ENCODE measurements around the gene GOT2. TPM values are rescaled to one million over a fixed set of nuclear protein-coding genes. Genes with fewer than 3 reads are reported as not detected.
"Not testable (repeated sequence)": the region's sequence is repeated elsewhere in the genome, so short reads cannot be mapped to it uniquely, and the experiment has no call there.

The GOT2 gene
- total RNA-seq, 3 donors from 2014 or later = 15.4 to 56.2 (median 45.2) TPM

- Histone ChIP-seq H3K4me3 (no peak overlapping the region), H3K36me3 (no peaks in the 10 kb centered on the region), H3K27me3 (no peaks in the 10 kb centered on the region), H3K9me3 (no peaks in the 10 kb centered on the region), H3K27ac (no peak overlapping the region), H3K4me1 (no peaks in the 10 kb centered on the region)
- no peak for DNase-seq (ENCODE audit: low spot score in 2 of 2)
- intact Hi-C loops (cut with DNase I; ENCODE audit: low total_unique reads) = no loop called here
- TF ChIP-seq POLR2A (IDR thresholded peaks at IDR 0.05) (no peak), CTCF (IDR thresholded peaks at IDR 0.05) (no peak), POLR2AphosphoS5 (IDR thresholded peaks at IDR 0.05) (no peak)
Measured at GRCh38 chr16:58741166-58741565, 7.0 kb upstream of the GOT2 start.

- TF ChIP-seq POLR2A (IDR thresholded peaks at IDR 0.05) (no peak), POLR2AphosphoS5 (IDR thresholded peaks at IDR 0.05) (no peak), CTCF (IDR thresholded peaks at IDR 0.05) (no peak)
- no peak overlapping the region for H3K4me3 ChIP-seq
- H3K27me3 ChIP-seq = no peaks in the 10 kb centered on the region
- intact Hi-C loops (cut with DNase I; ENCODE audit: low total_unique reads) = loop anchor here (5.0 kb wide), 1 partner anchor 519 kb away; no protein-coding TSS in a partner anchor
- no peak overlapping the region for H3K27ac ChIP-seq
- DNase-seq (ENCODE audit: low spot score in 2 of 2) = no peak
- no peaks in the 10 kb centered on the region for H3K9me3 ChIP-seq
- no peaks in the 10 kb centered on the region for H3K4me1 ChIP-seq
- H3K36me3 ChIP-seq = no peaks in the 10 kb centered on the region
Measured at GRCh38 chr16:58738672-58739296, 4.7 kb upstream of the GOT2 start.

- not testable (repeated sequence) for H3K27ac ChIP-seq; H3K4me1 ChIP-seq; H3K9me3 ChIP-seq; H3K27me3 ChIP-seq; H3K4me3 ChIP-seq; H3K36me3 ChIP-seq; DNase-seq (ENCODE audit: low spot score in 2 of 2)
- intact Hi-C loops (cut with DNase I; ENCODE audit: low total_unique reads) = loop anchor here (5.0 kb wide), 1 partner anchor 521 kb away; no protein-coding TSS in a partner anchor
Measured at GRCh38 chr16:58736341-58736740, 2.2 kb upstream of the GOT2 start.

- H3K4me3 ChIP-seq = peak overlapping the region; percentile 85 to 98 (median 87)
- intact Hi-C loops (cut with DNase I; ENCODE audit: low total_unique reads) = no loop called here
- no peaks in the 10 kb centered on the region for H3K9me3 ChIP-seq
- TF ChIP-seq POLR2AphosphoS5 (IDR thresholded peaks at IDR 0.05) (no peak), CTCF (IDR thresholded peaks at IDR 0.05) (no peak), POLR2A (IDR thresholded peaks at IDR 0.05) (no peak)
- peak overlapping the region; percentile 73 to 87 for H3K27ac ChIP-seq
- H3K36me3 ChIP-seq = no peaks in the 10 kb centered on the region
- H3K4me1 ChIP-seq = no peaks in the 10 kb centered on the region
- no peaks in the 10 kb centered on the region for H3K27me3 ChIP-seq
- no peak for DNase-seq (ENCODE audit: low spot score in 2 of 2)
Measured at GRCh38 chr16:58734459-58734787, 307 bp upstream of the GOT2 start.

- TF ChIP-seq CTCF (IDR thresholded peaks at IDR 0.05) (no peak), POLR2AphosphoS5 (IDR thresholded peaks at IDR 0.05) (no peak), POLR2A (IDR thresholded peaks at IDR 0.05) (no peak)
- H3K9me3 ChIP-seq = no peaks in the 10 kb centered on the region
- no peaks in the 10 kb centered on the region for H3K36me3 ChIP-seq
- H3K4me3 ChIP-seq = peak overlapping the region; percentile 85 to 98 (median 87)
- no peak for DNase-seq (ENCODE audit: low spot score in 2 of 2)
- no peaks in the 10 kb centered on the region for H3K4me1 ChIP-seq
- intact Hi-C loops (cut with DNase I; ENCODE audit: low total_unique reads) = no loop called here
- peak overlapping the region; percentile 73 to 87 for H3K27ac ChIP-seq
- no peaks in the 10 kb centered on the region for H3K27me3 ChIP-seq
Measured at GRCh38 chr16:58733248-58733670, 857 bp downstream of the GOT2 start.

Data from breast epithelium (tissue), 4 donors.